ENCODE measurements around the gene FRS2. TPM values are rescaled to one million over a fixed set of nuclear protein-coding genes. Genes with fewer than 3 reads are reported as not detected.
A peak's percentile ranks its signal among the peaks of the same experiment; 100 is the strongest.
"Not testable (repeated sequence)": the region's sequence is repeated elsewhere in the genome, so short reads cannot be mapped to it uniquely, and the experiment has no call there.

FRS2 gene, protein sequence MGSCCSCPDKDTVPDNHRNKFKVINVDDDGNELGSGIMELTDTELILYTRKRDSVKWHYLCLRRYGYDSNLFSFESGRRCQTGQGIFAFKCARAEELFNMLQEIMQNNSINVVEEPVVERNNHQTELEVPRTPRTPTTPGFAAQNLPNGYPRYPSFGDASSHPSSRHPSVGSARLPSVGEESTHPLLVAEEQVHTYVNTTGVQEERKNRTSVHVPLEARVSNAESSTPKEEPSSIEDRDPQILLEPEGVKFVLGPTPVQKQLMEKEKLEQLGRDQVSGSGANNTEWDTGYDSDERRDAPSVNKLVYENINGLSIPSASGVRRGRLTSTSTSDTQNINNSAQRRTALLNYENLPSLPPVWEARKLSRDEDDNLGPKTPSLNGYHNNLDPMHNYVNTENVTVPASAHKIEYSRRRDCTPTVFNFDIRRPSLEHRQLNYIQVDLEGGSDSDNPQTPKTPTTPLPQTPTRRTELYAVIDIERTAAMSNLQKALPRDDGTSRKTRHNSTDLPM
- total RNA-seq: 47.9 and 73.7 TPM in 2 replicates

- DNase-seq (ENCODE audit: low read depth): peak; percentile 75
Observed at GRCh38 chr12:69470189-69471075, at the start of gene FRS2. FRS2 (plus strand) TSS chr12:69470388; CDS start chr12:69569031, 98,643 bp downstream.

DNA sequence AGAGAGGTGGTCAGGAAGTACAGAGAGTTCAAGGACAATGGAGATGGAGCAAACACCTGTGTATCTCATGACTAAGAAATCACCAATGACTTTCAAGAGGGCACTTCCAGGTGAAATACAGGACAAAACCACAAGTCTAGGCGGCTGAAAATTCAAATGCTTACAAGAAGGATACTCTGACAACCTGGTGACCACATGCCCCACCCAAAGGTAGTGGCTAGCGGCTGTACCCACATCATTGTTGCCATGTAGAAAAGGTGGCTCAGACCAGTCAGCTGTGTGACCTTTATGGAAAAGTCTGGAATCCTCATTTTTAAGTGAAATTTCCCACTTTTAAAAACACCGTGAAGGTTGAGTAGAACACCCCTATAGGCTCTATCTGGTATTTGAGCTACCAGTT lies 48.6 kb upstream of the FRS2 start:
- DNase-seq (ENCODE audit: low read depth): no peak

GRCh38 chr12:69423037-69423905 lies 46.9 kb upstream of the FRS2 start:
- no peak for DNase-seq (ENCODE audit: low read depth)

GRCh38 chr12:69425417-69425816 lies 44.8 kb upstream of the FRS2 start:
- no peak for DNase-seq (ENCODE audit: low read depth)

GRCh38 chr12:69428351-69429073 lies 41.7 kb upstream of the FRS2 start:
- no peak for DNase-seq (ENCODE audit: low read depth)

DNA sequence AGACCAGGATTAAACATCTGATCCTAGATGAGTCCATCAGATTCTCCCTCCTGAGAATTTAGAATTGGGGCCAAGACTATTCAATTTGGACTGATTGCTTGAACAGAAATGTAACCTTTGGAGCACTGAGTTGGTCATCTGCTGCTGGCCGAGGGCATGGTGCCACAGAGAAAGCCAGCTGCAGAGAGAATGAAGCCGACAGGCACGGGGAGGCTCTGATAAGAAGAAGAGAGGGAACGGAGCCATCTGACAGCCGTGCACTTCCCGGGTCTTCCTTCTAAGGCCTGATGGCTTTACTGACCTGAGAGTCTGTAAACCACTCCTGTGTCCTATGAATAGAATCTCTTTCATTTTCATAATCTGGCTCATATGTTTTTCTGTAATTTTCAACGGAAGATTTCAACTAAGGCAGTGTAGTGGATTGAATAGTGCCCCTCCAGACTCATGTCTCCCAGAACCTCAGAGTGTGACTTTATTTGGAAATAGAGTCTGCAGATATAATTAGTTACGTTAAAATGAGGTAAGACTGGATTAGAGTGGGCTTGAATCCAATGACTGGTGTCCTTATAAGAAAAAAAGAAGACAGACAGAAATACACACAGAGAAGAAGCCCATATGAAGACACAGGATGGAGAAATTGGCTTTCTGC lies 39.1 kb upstream of the FRS2 start:
- no peak for DNase-seq (ENCODE audit: low read depth)

DNA sequence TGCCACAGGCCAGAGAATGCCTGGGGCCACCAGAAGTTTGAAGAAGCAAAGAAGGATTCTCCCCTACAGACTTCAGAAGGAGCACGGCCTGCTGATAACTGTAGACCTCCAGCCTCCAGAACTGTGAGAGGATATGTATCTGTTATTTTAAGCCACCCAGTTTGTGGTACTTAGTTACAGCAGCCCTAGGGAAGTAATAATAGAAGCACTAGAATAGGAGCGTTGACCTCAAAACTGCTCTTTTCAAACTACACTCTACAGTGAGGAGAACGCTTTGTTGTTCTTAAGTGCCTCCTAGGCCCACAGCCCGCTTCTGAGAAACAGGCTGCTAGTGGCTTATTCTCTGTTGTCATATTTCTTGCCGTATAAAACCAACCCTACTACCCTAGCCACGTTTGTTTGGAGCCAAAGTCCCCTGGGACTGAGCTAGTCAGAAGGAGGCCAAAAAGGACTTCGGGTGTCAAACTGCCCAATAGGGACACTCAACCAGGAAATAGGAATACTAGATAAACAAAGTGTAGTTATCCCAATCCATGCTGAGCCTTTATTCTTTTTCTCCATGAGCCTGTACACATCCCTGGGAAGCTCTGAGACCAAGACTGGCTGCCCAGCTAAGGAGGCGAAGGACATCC lies 38.5 kb upstream of the FRS2 start:
- no peak for DNase-seq (ENCODE audit: low read depth)

- DNase-seq (ENCODE audit: low read depth): no peak
Observed at GRCh38 chr12:69433653-69434052, 36.5 kb upstream of the FRS2 start.

DNA sequence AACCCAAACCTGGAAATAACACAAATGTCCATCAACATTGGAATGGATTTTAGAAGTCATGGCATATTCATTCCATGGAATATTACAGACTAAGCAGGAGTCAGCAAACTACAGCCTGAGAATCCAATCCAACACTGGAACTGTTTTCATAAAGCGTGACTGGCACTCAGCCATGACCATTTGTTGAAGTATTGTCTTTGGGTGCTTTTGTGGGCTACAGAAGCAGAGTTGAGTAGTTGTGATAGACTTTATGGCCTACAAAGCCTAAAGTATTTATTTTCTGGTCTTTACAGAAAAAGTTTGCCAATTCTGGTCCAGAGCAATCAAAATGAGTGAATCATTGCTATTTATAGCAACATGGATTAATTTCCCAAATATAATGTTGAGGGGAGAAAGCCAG lies 34.5 kb upstream of the FRS2 start:
- DNase-seq (ENCODE audit: low read depth): no peak

GRCh38 chr12:69437073-69437472 lies 33.1 kb upstream of the FRS2 start:
- DNase-seq (ENCODE audit: low read depth): no peak

DNA sequence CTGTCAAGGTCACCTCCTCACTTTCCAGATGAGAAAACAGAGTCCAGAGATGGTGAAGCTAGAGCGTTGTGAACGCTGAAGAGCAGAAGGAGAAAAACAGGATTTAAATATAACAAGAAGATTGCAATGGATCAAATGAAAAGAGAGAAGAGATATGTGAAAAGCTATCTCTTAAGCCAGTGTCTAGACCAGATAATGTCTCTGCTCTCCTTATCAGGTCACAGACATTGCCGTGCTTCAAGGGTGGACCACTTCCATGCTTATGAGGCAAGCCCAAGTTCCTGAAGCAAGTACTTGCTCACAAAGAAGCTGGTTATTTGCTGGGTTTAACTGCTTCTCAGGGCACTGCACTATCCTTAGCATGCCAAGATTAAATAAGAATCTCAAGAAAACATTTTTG lies 31.6 kb upstream of the FRS2 start:
- DNase-seq (ENCODE audit: low read depth): no peak

DNA sequence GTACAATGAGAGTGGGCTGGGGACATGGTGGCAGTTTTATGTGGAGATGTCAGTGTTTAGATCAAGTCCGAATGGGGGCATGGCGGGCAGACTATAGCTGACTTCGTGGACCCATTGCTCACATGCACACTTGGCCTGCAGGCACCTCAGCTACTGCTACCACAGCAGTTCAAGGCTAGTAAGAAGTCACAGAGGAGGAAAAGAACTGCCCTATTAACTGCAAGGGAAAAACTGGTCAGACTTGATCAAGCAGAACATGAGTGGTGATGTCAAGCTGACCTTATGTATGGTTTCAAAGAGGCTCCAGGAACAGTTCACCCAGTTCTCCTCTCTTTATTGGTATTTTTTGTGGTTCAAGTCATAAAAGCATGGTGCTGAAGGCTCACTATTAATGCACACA lies 30.2 kb upstream of the FRS2 start:
- DNase-seq (ENCODE audit: low read depth): peak; percentile 84

DNA sequence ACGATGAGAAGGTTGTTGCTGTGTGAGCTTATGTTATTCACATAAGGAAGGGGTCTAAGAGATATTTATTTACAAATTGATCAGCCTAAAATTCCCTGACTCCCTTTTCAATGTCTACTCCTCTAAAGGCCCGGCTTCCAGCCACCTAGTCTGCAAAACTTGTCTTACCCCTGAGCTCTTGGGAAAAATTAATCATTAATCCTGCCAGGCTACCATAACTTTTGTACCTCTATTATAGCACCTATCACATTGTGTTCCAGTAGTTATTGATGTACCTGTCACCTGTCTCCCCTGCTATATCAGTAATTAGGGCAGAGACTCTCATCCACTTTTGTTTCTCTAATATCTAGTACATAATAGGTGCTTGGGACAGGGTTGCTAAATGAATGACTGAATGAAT lies 29.3 kb upstream of the FRS2 start:
- peak; percentile 28 for DNase-seq (ENCODE audit: low read depth)

- DNase-seq (ENCODE audit: low read depth): peak; percentile 62
Observed at GRCh38 chr12:69442894-69443293, 27.3 kb upstream of the FRS2 start.

- no peak for DNase-seq (ENCODE audit: low read depth)
Observed at GRCh38 chr12:69443916-69444315, 26.3 kb upstream of the FRS2 start.

DNA sequence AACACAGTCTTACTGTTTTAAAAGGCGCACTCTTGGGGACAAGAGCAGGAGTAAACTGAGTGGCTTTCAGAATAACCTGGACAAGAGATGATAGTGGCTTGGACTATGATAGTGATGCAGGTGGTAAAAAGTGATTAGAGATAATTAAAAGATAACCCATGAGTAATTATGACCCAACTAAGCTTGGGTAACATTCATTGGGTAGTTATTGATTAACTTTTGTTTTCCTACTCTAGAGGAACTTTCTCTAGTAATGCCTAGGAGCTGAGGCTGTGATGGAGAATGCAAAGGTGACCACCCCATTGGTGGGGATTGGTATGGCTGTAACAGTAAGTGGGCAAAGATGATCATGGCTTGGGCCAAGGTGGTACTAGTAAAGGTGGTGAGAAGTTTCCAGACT lies 22.3 kb upstream of the FRS2 start:
- DNase-seq (ENCODE audit: low read depth): peak; percentile 65

- not testable (repeated sequence) for DNase-seq (ENCODE audit: low read depth)
Observed at GRCh38 chr12:69452598-69453132, 17.5 kb upstream of the FRS2 start.

DNA sequence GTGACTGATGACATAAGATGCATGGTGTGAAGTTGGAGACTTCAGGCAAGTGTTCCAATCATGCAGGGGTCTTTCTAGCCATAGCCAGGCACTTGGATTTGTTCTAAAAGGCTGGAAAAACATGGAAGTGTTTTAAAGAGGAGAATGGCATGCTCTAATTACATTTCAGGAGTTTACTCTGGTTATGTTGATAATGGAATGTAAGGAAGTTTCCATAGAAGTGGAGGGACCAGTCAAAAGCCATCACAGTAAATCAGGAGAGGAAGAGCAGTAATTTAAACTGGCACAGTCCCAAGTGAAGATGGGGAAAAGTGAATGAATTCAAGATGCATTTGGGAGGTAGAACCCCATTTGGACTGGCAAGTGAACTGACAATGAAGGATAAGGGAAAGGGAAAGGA lies 13.9 kb upstream of the FRS2 start:
- DNase-seq (ENCODE audit: low read depth): no peak

DNA sequence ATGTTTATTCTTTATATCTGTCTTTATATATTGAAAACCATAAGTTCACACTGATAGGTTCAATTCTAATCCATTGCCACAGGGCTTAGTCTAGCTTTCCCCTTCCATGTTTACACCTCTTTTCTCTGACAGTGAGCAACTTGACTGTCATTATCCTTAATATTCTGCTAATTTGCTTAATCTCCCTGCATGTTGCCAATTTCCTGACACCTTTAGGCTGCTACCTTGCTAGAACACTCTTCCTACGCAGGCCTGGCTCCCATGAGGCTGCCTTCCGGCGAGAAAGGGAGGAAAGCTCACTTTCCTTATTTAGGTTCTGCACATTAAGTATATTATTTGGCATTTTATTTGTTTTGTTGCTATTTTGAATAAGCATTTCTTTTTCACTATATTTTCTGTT lies 12.8 kb upstream of the FRS2 start:
- DNase-seq (ENCODE audit: low read depth): no peak

- no peak for DNase-seq (ENCODE audit: low read depth)
Observed at GRCh38 chr12:69459477-69459876, 10.7 kb upstream of the FRS2 start.

All from renal cortical epithelial cell (primary cell).